Measurements from ENCODE around the gene PRDM16.

DNA sequence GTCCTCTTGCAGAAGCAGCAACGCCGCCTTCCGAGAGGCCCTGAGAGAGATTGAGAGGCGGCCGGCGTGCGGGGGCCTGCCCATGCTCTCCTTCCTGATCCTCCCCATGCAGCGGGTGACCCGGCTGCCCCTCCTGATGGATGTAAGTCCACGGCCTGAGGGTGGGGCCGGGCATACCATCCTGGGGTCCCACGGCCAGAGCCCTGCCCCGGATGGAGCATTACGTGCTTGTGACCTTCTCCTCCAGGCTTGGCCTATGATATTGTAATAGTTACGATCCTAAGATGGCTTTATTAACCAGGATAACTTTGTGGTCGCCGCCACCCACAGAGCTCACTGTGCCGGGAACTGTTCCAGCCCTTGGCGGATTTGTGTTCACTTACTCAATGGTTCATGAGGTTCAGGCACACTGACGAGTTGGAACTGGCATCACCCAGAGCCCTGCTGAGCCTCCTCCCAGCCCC lies 404.4 kb downstream of the PRDM16 start:
- TF ChIP-seq RAD21 (IDR thresholded peaks at IDR 0.05; ENCODE audit: low read length) (no peak), FOXM1 (IDR thresholded peaks at IDR 0.05; ENCODE audit: low read depth) (no peak), REST (IDR thresholded peaks at IDR 0.05; ENCODE audit: low read depth, low read length) (no peak), SIN3A (IDR thresholded peaks at IDR 0.05; ENCODE audit: borderline replicate concordance, low read depth, low read length) (no peak), MEF2A (IDR thresholded peaks at IDR 0.05; ENCODE audit: borderline replicate concordance, low read depth) (no peak), POLR2AphosphoS5 (IDR thresholded peaks at IDR 0.05; ENCODE audit: low read depth, low read length) (no peak), MAX (IDR thresholded peaks at IDR 0.05; ENCODE audit: low read depth) (no peak), JUND (IDR thresholded peaks at IDR 0.05) (no peak)
- TF ChIP-seq, protein P1, sequence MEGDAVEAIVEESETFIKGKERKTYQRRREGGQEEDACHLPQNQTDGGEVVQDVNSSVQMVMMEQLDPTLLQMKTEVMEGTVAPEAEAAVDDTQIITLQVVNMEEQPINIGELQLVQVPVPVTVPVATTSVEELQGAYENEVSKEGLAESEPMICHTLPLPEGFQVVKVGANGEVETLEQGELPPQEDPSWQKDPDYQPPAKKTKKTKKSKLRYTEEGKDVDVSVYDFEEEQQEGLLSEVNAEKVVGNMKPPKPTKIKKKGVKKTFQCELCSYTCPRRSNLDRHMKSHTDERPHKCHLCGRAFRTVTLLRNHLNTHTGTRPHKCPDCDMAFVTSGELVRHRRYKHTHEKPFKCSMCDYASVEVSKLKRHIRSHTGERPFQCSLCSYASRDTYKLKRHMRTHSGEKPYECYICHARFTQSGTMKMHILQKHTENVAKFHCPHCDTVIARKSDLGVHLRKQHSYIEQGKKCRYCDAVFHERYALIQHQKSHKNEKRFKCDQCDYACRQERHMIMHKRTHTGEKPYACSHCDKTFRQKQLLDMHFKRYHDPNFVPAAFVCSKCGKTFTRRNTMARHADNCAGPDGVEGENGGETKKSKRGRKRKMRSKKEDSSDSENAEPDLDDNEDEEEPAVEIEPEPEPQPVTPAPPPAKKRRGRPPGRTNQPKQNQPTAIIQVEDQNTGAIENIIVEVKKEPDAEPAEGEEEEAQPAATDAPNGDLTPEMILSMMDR (IDR thresholded peaks at IDR 0.05), result no peak
- TF ChIP-seq, protein P2, sequence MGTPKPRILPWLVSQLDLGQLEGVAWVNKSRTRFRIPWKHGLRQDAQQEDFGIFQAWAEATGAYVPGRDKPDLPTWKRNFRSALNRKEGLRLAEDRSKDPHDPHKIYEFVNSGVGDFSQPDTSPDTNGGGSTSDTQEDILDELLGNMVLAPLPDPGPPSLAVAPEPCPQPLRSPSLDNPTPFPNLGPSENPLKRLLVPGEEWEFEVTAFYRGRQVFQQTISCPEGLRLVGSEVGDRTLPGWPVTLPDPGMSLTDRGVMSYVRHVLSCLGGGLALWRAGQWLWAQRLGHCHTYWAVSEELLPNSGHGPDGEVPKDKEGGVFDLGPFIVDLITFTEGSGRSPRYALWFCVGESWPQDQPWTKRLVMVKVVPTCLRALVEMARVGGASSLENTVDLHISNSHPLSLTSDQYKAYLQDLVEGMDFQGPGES (IDR thresholded peaks at IDR 0.05; ENCODE audit: low read depth, low read length), result no peak

All from SK-N-SH (cell line).